ENCODE measurements around the gene LRRTM1. TPM values are rescaled to one million over a fixed set of nuclear protein-coding genes. Genes with fewer than 3 reads are reported as not detected.
A peak's percentile ranks its signal among the peaks of the same experiment; 100 is the strongest.

Gene LRRTM1
- total RNA-seq, 1 experiment from 2014 or later, result not detected

DNA sequence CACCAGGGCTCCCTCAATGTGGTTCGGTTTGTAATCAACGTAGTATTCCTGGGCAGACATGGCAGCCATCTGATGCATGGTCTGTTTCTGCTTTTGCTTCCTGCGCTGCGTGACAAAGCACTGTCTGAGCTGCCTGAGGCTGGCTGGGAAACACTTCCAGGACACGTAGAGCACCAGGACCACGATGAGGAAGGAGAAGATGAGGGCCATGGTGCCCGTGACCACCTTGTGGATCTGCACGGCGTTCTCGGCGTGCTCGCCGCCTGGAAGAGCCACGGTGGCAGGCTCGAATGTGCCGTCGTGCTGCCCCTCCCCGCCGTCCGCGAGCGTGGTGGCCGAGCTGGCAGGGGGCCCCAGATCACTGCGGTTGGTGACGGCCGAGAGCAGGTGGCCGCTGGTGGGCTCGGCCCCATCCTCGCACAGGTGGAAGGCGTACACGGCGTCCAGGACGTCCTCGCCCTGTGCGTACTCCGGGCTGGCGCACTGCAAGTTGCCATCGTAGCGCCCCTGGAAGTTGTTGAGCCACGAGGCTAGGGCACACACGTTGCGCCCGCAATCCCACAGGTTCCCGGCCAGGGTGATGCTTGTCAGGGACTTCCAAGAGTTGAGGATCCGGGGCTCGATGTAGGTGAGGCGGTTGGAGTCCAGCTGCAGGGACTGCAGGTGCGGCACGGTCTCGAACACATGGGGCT lies 2.1 kb downstream of the LRRTM1 start:
- DNase-seq (ENCODE audit: low spot score), result no peak

DNA sequence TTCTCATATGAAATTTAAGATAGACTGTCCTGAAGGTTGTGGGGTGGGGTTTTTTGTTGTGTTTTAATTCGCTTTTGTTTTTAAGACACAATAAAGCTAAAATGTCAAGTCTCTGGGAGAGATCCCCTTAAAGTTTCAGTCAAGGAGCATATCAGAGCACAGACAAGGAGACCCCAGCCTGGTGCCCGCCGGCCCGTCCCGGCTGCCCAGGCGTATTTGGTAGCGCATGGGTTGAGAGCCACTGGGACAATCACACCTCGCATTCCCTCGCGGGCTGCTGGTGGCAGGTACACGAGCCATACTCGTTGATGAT lies 2.6 kb downstream of the LRRTM1 start:
- DNase-seq (ENCODE audit: low spot score), result no peak

DNA sequence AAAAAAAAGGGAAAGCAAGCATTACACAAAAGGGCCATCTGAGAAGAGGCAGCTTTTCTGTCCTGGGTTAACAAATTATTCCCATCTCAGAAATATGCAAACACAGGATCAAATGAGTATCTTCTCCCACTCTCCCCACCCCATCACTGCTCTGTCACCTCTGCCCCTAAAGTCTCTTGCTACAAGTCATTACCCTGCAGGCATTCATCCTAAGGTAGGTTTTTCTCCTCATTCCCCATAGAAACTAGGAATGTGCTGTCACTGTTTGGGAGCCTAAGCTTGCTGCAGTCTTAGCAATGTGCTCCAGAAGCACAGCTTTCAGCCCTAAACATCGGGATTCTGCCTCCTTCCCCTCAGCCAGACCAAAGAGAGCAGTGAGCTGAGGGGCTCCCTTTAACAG lies 3.6 kb downstream of the LRRTM1 start:
- no peak for DNase-seq (ENCODE audit: low spot score)

DNA sequence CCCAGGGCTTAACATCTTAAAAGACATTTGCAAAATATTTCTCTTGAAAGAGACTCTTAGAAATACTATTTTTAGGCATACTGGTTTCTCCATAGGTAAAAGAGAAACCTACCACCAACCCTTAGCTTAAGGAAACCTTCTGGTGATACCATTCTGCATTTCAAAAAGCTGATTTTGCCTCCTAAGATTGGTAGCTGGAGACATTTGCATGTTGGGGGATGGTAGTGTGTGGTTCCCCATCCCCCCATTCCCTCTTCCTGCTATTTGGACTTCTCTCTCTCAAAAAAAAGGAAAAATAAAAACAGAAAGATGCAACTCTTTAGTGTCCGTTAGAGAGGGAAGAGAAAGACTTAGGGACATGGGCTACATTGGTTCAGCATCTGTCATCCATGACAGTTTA lies 4.2 kb downstream of the LRRTM1 start:
- no peak for DNase-seq (ENCODE audit: low spot score)

DNA sequence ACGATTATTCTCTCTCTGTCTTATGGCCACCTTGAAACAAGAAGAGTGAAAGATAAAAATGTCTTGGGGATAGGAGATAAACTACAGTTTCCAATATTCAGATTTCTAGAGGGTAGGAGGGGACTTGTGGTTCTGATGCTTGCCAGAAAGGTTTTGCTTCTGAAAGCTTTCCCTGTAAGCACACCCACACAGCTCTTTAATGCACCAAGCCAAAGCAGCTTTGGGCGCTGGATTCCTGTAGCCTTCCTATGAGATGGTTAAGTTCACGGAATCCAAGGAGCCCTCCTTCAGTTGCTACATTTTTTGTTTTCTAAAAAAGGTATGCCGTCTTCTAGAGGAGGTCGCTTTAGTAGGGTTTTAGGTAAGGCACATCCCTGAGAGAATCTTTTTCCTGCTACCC lies 4.9 kb downstream of the LRRTM1 start:
- DNase-seq (ENCODE audit: low spot score), result no peak

DNA sequence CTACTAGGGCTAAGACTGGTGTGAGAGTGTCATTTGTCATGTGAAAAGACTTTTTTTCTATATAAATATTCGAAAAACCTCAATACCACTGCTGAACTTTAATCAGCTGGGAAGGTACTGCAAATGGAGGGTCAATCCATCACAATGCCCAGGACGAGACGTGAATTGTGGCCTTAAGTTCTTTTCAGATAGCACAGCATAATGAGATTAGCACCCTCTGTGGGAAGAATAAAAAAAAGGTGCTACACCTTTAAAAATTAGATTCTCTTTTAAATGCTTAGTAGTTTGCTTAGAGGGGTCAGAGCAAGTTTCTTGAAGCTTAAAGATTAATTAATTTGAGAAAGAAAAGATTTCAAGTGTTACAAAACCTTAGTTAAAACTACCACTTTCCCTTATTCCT lies 5.6 kb downstream of the LRRTM1 start:
- DNase-seq (ENCODE audit: low spot score), result no peak

DNA sequence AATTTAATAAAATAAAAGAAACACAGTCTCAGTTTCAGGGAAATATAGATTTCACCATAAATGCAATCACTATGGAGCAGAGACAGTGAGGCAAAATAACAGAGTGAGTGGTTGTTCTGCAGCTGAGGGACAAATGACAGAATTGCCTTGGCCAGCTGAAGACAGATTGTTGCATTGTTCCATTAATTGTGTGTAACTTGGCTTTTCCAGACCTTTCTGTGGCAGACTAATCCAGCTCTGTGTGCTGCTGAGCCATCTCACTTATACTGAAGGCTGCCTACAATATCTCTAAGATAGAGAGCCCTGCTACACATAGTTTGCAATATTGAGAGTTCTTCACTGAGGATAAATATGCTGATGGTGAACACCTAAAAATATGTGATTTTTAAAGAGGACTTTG lies 11.5 kb downstream of the LRRTM1 start:
- DNase-seq (ENCODE audit: low spot score), result no peak

DNA sequence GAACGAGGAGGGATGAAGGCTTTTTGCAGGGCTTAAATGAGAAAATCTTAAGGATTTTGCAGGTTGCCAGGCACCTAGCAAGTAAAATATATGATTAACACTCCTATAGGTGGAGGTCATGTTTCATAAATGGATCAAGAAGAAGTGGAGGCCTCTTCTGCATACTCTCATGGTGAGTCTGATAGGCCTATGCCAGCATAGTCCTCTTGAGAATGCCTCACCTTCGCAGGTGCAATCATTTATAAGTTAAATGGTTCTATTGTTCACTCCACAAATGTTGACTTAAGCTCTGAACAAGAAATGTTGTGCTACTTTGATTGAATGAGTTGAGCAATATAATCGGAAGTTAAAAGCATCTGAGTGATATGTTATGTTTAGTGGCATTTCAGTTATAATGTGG lies 12.1 kb downstream of the LRRTM1 start:
- DNase-seq (ENCODE audit: low spot score), result no peak

DNA sequence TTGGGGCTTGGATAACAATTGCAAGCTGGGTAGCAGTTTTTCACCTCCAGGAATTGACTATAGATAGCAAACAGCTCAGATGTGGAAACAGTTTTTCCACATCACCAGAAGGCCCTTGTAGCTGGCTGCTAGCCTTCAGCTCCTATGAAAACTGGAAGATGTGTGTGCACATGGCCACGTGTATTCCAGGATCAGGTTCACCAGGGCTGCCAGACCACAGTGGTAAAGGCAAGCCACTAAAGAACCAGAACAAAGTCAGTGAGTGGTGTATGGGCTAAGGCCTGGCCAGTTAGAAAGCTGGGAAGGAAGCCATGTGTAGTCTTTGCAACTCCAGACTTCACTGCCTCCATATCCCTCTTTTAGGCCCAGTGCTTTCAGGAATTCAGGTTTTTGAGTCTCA lies 12.9 kb downstream of the LRRTM1 start:
- no peak for DNase-seq (ENCODE audit: low spot score)

DNA sequence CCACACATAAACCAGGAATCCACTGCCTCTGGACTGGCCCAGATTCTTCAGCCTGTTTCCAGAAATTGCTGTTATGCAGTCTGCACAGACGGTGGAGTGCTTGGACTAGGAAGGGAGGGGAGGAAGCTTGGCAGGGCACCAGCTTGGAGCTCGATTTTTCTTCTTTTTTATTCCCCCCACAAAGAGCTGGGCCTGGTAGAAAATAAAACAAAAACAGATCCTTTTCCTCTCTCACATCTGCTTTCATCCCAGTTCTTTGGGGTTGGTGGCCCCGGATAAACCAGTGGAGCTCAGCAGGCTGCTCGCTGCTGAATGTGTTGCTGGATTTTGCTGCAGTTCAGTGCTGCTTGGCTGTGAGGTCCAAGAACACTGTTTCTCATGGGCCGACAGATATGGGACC lies 16.0 kb downstream of the LRRTM1 start:
- no peak for DNase-seq (ENCODE audit: low spot score)

DNA sequence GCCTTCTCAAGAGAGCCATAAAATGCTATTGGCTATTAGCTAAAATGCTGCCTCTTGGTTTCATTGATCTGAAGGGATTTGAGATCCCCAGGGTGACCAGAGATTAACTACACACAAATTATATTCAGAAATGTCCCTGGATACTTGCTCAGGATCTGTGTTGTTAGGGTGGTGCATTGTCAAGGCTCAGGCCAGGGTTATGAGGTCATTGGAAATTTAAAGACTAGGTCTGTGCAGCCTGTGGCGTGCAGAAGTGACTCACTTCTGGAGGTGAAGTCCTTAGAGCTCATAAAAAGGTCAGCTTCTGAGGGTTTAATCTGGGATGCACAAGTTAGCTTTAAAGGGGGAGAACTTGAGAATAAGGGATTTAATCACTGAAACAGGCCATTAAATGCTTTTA lies 23.5 kb downstream of the LRRTM1 start:
- DNase-seq (ENCODE audit: low spot score), result no peak

DNA sequence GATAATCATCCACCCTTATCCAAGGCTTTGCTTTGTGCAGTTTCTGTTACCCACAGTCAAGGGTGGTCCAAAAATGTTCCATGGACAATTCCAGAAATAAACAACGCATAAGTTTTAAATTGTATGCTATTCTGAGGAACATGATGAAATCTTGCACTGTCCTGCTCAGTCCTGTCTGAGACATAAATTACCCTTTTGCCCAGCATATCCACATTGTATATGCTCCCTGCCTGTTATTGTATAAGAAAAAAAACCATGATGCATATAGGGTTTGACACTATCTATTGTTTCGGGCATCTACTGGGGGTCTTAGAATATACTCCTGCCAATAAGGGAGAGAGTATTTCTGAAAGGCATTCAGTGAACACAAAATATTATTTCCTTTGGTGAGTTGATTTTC lies 24.0 kb downstream of the LRRTM1 start:
- DNase-seq (ENCODE audit: low spot score), result no peak

DNA sequence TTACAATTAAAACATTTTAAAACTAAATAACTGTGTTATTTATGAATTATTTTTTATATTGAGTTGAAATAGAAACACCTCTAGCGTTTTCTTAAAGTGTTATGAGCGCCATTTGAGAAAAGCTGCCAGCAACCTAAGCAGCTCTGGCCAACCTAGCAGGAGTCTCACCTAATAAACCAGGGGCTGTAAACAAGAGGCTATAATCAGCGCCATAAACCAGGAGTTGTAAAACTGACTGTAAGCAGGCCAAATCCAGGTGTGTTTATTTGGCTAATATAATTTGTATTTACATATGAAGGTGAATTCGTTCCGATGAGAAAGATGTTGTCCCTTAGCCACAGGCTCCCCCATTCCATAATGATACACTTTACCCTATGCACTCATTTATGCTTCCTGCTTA lies 34.7 kb downstream of the LRRTM1 start:
- DNase-seq (ENCODE audit: low spot score), result no peak

DNA sequence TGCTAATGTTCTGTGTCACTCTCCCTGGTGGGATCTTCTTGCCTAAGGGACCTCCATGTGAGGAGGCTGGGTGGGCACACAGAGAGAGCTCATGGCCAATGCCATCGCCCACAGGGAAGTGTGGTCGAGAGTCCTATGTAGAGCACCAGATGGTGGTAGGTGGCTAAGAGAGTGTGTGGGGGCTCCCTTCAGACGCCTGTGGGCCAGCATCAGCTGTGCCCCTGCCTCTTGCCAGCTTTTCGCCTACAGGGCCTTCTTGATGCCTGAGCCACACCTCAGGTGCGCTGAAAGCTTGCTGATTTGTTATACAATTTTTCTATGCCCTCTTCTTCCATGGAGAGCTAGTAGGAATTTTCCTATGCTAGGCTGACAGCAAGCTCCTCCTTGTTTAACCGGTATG lies 38.3 kb downstream of the LRRTM1 start:
- DNase-seq (ENCODE audit: low spot score), result no peak

DNA sequence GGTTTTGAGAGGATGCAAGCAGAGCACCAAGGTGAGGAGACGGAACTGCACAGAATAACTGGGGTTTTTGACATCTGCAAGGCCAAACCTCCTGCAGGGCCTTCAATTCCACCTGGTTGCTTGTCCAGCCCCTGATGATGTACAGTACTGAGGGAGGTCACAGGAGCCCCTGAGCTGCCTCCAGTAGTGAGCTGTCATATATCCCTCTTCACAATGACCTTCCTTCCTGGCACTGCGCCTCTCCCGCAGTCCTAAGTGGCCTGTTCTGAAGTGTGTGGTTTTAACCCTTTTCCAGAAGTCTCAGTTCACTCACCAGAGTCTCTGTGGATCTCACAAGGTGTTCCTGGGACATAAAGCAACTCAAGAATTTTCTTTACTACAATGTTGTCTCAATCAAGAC lies 45.3 kb downstream of the LRRTM1 start:
- DNase-seq (ENCODE audit: low spot score), result no peak

DNA sequence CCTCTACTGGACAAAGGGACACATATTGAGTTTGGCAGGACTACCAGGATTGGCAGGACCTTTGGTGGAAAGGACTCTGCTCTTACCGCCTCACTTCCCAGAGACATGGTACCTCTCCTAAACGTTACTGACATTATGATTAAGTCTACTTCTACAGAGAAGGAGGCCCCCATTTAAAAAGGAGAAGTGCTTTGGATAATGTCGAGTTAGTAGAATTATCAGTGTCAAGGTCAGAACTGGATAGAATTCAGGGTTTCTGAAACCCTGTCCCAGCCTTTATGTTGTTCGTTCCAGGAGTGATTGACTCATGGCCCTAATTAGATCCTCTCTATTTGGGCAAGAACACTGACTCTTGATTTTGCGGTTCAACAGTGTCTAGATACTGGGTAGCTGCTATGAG lies 45.8 kb downstream of the LRRTM1 start:
- DNase-seq (ENCODE audit: low spot score), result no peak

DNA sequence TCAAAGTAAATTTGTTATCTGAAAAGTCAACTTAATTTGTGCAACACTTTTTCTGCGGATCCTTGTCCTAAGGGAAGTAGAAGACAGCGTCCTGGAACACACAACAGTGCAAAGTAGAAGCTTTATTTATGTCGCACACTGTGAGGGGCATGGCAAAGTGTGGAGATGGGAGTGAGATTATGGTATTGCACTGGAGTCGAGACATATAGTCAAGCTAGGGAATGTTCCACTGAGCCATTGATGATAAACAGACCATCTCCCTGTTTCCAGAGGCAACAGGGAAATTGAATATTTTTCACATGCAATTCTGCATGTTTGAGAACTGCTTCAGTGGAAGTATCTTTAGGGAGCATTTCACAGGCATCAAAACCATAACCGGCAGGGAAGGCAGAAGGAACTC lies 46.2 kb downstream of the LRRTM1 start:
- DNase-seq (ENCODE audit: low spot score), result no peak

DNA sequence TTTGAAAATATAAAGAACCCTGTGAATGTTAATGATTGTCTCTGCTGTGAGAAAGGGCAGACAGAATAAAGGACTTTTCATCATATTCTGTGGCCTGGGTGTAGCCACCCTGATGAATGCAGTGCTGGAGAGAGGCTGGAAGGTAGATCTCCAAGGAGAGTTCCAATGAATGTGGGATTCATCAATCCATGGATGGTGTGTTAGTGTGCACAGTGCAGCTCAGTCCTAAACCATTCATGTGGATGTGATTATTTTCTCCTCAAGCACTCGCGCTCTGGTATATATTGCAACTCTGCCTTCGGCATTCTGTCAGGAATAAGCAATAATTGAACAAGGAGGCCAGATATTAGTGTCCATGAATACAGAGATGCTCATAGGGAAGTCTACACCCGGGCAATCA lies 47.1 kb downstream of the LRRTM1 start:
- no peak for DNase-seq (ENCODE audit: low spot score)

DNA sequence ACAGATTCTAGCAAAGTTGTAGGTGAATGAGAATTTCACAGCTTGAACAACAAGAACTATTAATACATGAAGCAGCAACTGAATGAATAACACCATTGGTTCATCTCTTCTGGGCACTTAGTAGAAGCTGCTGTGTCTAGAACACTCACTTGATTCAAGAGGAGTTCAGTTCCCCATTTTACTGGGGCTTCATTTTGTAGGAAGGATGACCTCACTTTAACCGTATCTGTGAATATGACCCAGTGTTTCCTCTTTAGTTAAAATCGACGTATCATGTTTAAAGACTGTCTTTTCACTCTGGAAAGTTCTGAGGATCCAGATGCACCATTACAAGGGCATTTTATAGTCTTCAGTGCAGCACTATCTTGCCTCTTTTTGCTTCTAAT lies 47.8 kb downstream of the LRRTM1 start:
- DNase-seq (ENCODE audit: low spot score), result no peak

DNA sequence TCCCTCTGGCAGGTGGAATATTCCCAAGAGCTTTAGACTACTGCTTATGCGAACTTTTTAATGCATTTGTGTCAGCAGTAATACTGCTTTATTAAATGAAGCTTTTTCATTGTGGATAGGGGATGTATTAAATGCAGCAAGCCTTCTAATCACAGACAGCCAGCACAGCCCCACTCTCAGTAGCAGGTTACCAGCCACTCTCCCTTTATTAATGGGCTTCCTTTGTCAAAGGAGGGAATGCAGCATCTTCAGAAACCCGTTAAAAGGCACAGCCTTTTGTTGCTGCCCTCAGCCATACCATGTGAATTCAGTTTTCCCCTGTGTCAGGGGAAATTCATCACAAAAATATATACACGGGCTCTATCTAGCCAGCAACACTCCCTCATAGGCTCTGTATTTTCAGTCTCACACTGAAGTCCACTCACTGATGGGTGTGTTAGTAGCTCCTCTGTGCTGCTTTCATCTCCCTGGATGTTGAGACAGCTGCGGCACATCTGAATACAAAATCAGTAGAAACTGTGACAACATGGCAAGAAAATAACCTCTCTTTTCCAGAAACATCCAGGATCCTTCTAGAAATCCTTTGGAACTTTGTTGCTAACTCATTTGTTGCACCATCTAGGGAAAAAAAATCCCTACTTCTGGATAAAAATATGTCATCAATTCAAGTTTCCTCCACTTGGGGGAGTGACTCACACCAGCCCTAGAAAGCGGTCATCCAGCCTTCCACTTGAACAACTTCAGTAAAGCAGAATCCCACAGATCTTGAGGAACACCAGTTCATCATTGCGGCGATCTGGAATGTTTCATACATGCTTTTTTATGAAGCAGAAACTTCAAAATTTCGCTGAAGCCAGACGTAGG lies 48.4 kb downstream of the LRRTM1 start:
- peak; percentile 24 for DNase-seq (ENCODE audit: low spot score)

DNA sequence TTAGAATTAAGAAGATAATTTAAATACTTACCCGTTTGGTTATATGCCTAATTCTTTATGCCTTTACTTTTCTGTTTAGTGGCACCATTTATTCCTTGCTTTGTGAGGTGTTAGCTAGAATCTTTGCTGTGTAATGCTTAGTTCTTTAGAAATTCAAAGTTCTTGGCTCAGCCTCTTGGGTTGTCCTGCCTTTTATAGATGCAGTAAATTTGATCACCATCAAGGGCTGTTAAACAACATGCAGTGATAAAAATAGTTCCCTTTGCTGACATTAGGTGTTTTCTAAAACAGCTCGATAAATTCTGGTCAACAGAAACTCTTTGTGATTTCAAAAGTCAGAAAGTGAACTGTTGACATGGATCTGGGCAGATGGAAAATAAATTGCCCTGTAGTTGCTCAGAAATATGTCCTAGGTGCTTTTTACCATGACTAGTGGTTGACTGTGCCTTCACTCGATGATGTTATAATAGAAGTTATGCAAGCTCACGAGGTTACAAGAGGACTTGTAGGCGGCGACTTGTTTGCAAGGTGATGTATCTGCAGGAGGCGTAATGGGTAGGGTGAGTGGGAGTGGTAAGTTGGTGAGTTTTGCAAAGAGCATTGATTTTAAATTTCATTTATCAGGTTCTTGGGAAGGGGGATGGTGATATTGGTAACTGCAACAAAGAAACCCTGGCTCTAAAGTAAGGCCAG lies 52.1 kb downstream of the LRRTM1 start:
- DNase-seq (ENCODE audit: low spot score), result no peak
